Measurements from ENCODE around the gene ZNF441. TPM values are rescaled to one million over a fixed set of nuclear protein-coding genes. Genes with fewer than 3 reads are reported as not detected.
A peak's percentile ranks its signal among the peaks of the same experiment; 100 is the strongest.
"Not testable (repeated sequence)": the region's sequence is repeated elsewhere in the genome, so short reads cannot be mapped to it uniquely, and the experiment has no call there.

The ZNF441 gene
- total and polyA plus RNA-seq, 2 of the 13 experiments (the other 11 are each of a cell fraction or from before 2014, with no cell fraction given) = 2.8 to 10.0 TPM

DNA sequence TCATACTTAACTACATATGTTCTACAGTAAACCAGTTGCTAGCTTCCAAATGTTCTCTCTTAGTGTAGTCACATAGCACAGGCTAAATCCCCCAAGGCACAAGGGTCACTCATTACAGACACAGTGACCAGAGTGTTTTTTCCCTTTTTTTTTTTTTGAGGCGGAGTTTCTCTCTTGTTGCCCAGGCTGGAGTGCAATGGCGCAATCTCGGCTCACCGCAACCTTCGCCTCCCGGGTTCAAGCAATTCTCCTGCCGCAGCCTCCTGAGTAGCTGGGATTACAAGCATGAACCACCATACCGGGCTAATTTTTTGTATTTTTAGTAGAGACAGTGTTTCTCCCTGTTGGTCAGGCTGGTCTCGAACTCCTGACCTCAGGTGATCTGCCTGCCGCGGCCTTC lies 9.9 kb downstream of the ZNF441 start (continued):
- 0 out of 2 replicates have a peak, but pooled peaks have one; percentile 41 for TF ChIP-seq FOXK1 (CRISPR knock-in tag; IDR thresholded peaks at IDR 0.05; ENCODE audit: borderline replicate concordance, low read depth)
- TF ChIP-seq HOXD1 (CRISPR knock-in tag; IDR thresholded peaks at IDR 0.05) = 0 out of 2 replicates have a peak, but pooled peaks have one; percentile 29
- peak; percentile 68 for TF ChIP-seq SAP130 (CRISPR knock-in tag; IDR thresholded peaks at IDR 0.05; ENCODE audit: low read depth)
- peak; percentile 39; the same call in 1 of the 2 replicates for TF ChIP-seq TBX2 (CRISPR knock-in tag; IDR thresholded peaks at IDR 0.05; ENCODE audit: borderline replicate concordance)
- peak; percentile 69; the same call in 1 of the 2 replicates for TF ChIP-seq CEBPB (IDR thresholded peaks at IDR 0.05; ENCODE audit: borderline replicate concordance, low read depth, low read length)
- peak; percentile 42; the same call in 1 of the 2 replicates for TF ChIP-seq HDAC2 (CRISPR knock-in tag; IDR thresholded peaks at IDR 0.05)
- TF ChIP-seq SOX6 (IDR thresholded peaks at IDR 0.05); HNF4G (CRISPR knock-in tag; IDR thresholded peaks at IDR 0.05; ENCODE audit: borderline replicate concordance, low read depth); SOX13 (IDR thresholded peaks at IDR 0.05): not testable (repeated sequence)
- peak; percentile 58 for TF ChIP-seq SOX6 (CRISPR knock-in tag; IDR thresholded peaks at IDR 0.05)
- peak; percentile 55; the same call in 1 of the 2 replicates for TF ChIP-seq RXRB (CRISPR knock-in tag; IDR thresholded peaks at IDR 0.05; ENCODE audit: borderline replicate concordance)
- TF ChIP-seq ZNF441 (CRISPR knock-in tag; IDR thresholded peaks at IDR 0.05; ENCODE audit: borderline replicate concordance) = 0 out of 2 replicates have a peak, but pooled peaks have one; percentile 77
- TF ChIP-seq ZMYM4 (CRISPR knock-in tag; IDR thresholded peaks at IDR 0.05) = peak; percentile 45; the same call in 1 of the 2 replicates
- TF ChIP-seq HNF4G (IDR thresholded peaks at IDR 0.05; ENCODE audit: borderline replicate concordance, low read depth, low read length) = peak; percentile 74
- peak; percentile 38; the same call in 1 of the 2 replicates for TF ChIP-seq NCOA2 (CRISPR knock-in tag; IDR thresholded peaks at IDR 0.05)
- TF ChIP-seq, protein P1, sequence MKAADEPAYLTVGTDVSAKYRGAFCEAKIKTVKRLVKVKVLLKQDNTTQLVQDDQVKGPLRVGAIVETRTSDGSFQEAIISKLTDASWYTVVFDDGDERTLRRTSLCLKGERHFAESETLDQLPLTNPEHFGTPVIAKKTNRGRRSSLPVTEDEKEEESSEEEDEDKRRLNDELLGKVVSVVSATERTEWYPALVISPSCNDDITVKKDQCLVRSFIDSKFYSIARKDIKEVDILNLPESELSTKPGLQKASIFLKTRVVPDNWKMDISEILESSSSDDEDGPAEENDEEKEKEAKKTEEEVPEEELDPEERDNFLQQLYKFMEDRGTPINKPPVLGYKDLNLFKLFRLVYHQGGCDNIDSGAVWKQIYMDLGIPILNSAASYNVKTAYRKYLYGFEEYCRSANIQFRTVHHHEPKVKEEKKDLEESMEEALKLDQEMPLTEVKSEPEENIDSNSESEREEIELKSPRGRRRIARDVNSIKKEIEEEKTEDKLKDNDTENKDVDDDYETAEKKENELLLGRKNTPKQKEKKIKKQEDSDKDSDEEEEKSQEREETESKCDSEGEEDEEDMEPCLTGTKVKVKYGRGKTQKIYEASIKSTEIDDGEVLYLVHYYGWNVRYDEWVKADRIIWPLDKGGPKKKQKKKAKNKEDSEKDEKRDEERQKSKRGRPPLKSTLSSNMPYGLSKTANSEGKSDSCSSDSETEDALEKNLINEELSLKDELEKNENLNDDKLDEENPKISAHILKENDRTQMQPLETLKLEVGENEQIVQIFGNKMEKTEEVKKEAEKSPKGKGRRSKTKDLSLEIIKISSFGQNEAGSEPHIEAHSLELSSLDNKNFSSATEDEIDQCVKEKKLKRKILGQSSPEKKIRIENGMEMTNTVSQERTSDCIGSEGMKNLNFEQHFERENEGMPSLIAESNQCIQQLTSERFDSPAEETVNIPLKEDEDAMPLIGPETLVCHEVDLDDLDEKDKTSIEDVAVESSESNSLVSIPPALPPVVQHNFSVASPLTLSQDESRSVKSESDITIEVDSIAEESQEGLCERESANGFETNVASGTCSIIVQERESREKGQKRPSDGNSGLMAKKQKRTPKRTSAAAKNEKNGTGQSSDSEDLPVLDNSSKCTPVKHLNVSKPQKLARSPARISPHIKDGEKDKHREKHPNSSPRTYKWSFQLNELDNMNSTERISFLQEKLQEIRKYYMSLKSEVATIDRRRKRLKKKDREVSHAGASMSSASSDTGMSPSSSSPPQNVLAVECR (CRISPR knock-in tag; IDR thresholded peaks at IDR 0.05; ENCODE audit: borderline replicate concordance) = peak; percentile 56; the same call in 1 of the 2 replicates
- 0 out of 2 replicates have a peak, but pooled peaks have one; percentile 25 for TF ChIP-seq GABPB1 (CRISPR knock-in tag; IDR thresholded peaks at IDR 0.05)
- TF ChIP-seq MED1 (CRISPR knock-in tag; IDR thresholded peaks at IDR 0.05) = peak; percentile 34
- TF ChIP-seq ADNP (CRISPR knock-in tag; IDR thresholded peaks at IDR 0.05) = peak; percentile 73; the same call in 1 of the 2 replicates
- peak; percentile 77 for TF ChIP-seq FOXO1 (CRISPR knock-in tag; IDR thresholded peaks at IDR 0.05)
- peak; percentile 88; the same call in 1 of the 2 replicates for TF ChIP-seq ZNF460 (CRISPR knock-in tag; IDR thresholded peaks at IDR 0.05; ENCODE audit: borderline replicate concordance)
- 0 out of 4 replicates have a peak, but pooled peaks of 1 of the 2 experiments have one; percentile 22 for TF ChIP-seq KLF16 (CRISPR knock-in tag; IDR thresholded peaks at IDR 0.05)
- TF ChIP-seq ISL2 (CRISPR knock-in tag; IDR thresholded peaks at IDR 0.05) = peak; percentile 49; the same call in 1 of the 2 replicates
- 0 out of 2 replicates have a peak, but pooled peaks have one; percentile 60 for TF ChIP-seq ZNF614 (CRISPR knock-in tag; IDR thresholded peaks at IDR 0.05; ENCODE audit: borderline replicate concordance)
- TF ChIP-seq SOX13 (CRISPR knock-in tag; conservative IDR thresholded peaks at IDR 0.05 in 1 of 2, IDR thresholded peaks at IDR 0.05 in 1 of 2) = peak in 1 of 2 experiments; percentile 50; a peak in 2 of 4 replicates
- TF ChIP-seq FOXA3 (CRISPR knock-in tag; IDR thresholded peaks at IDR 0.05) = peak; percentile 32; the same call in 1 of the 2 replicates
- peak; percentile 58; the same call in 1 of the 2 replicates for TF ChIP-seq FOXK2 (IDR thresholded peaks at IDR 0.05)
- TF ChIP-seq PITX1 (CRISPR knock-in tag; IDR thresholded peaks at IDR 0.05) = peak; percentile 87
- TF ChIP-seq ZSCAN9 (CRISPR knock-in tag; IDR thresholded peaks at IDR 0.05; ENCODE audit: borderline replicate concordance) = peak; percentile 40; the same call in 1 of the 2 replicates
- TF ChIP-seq FOXP1 (IDR thresholded peaks at IDR 0.05) = 0 out of 2 replicates have a peak, but pooled peaks have one; percentile 32
- TF ChIP-seq FOXP1 (CRISPR knock-in tag; IDR thresholded peaks at IDR 0.05) = 0 out of 2 replicates have a peak, but pooled peaks have one; percentile 16

All from HepG2 (cell line).